ENCODE results near the gene KCNJ12. TPM values are rescaled to one million over a fixed set of nuclear protein-coding genes. Genes with fewer than 3 reads are reported as not detected.

The KCNJ12 gene
- total RNA-seq, 1 donor from 2014 or later, result 6.7 TPM

DNA sequence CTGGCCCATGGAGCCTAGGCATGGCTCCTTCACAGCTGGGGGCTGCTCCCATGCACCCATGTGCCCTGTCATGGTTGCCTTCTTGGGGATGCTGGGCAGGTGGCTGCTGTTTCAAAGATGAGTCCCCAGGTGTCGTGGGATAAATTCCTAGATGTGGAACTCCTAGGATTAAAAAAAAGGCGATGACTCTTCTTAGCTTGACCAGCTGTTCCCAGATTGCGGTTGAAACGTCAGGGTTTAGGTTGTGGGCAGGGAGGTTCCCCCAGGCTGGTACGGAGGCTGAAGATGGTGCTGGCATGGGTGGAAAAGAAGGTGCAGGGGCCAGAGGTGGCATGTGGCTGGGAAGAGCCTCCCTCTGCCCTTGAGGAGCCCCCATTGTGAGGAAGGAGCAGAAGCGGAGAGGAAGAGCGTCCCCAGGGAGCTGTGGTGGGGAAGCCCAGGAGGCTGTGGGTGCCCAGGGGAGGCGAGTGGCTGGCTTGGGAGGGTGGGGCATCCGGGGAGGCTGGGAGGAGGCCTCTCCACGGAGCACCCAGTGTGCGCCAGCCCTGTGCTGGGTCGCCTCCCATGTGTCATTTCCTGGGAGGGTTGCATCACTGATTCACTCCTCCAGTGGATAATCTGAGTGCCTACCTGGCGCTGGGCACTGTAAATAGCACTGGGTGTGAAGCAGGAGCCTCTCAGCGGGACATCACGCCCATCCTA lies 7.5 kb upstream of the KCNJ12 start:
- no peak for DNase-seq (ENCODE audit: low read depth)

DNA sequence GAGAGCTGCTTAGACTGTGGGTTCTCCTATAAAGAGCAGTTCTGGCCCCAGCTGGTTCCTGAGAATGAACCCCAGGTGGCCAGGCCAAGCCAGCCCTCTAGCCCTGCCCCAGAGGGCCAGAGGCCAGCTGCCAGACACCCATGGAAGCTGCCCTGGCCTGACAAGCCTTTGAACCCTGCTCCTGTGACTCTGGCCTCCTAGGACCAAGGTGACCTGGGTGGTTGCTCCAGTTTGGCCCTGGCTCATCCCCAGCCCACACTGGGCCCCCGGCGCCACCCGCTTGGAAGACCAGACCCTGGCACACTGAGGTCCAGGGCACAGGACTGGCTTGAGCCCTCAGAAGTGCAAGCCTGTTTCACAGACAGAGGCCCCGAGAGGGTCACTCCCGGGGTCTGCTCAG lies 6.8 kb upstream of the KCNJ12 start:
- no peak for DNase-seq (ENCODE audit: low read depth)

DNA sequence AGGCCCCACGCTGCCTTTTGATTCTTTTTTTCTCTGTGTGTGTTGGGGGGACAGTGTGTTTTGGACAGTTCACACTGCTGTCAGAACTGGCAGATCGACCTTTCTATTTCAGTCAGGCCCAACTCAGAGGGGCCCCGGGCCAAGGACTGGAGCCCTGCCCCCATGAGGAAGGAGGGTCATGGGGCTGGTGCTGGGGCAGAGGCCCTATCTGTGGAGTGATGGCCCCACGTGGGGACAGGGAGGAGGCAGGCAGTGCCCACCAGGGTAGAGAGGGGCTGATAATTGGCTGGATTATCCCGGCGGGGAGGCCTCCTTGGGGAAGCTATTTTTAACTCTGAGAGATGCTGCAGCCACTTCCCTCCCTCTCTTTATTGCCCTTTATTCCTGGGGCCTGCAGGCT lies 5.7 kb upstream of the KCNJ12 start:
- DNase-seq (ENCODE audit: low read depth), result no peak

DNA sequence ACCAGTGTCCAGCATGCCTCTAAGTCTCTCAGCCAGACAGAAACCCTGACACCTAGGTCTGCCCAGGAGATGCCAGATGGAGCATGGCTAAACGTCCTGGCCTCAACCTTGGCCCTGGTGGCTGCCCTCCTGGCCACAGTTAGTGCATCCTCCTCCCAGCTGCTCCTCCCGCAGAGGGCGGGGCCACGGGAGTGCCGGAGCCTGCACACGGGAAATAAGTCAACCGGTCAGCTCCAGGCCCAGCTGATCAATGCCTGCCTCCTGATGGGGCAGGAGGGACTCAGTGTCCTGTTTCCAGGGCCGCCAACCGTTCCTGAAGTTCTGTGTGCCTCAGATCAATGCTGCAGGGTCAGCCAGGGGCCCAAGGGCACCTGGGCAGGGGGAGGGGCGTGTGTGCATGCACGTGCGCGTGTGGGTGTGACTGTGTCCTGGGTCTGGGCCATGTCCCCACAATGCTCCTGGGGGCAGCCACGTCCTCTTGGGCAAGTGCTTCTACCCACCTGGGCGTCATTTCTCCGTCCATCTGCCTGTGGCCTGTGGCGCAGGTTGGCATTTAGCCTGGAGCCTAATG lies 4.6 kb upstream of the KCNJ12 start:
- DNase-seq (ENCODE audit: low read depth), result no peak

DNA sequence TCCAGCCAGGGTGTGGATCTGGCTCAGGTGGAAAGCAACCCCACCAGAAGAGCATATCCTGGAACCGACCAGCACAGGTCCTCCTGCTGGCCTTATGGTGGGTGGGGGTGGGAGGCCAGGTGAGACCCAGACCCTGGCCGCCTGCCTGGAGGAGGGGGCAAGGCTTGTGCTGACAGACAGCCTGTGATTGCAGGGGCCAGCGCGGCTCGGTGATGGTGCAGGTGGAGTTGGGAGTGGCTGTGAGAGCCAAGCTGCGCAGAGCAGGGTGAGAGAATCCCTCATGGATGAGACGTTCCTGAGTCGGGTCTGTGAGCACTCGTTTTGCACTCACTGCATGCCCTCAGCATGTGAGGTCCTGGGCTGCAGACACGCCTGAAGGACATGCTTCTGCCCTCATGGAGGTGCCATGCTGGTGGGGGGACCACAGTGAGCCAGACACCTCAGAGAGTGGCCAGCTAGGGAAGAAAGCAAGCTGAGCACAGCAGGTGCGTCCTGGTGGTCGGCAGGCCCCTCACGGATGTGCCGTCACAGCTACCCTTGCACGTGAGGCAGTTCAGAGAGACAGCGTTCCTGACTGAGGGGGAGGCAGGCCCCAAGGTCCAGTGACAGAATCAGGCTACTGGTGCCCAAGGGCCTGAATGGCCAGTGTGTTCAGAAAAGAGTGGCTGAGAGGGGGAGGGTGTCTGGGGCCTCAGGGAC lies 3.8 kb upstream of the KCNJ12 start:
- DNase-seq (ENCODE audit: low read depth), result no peak

DNA sequence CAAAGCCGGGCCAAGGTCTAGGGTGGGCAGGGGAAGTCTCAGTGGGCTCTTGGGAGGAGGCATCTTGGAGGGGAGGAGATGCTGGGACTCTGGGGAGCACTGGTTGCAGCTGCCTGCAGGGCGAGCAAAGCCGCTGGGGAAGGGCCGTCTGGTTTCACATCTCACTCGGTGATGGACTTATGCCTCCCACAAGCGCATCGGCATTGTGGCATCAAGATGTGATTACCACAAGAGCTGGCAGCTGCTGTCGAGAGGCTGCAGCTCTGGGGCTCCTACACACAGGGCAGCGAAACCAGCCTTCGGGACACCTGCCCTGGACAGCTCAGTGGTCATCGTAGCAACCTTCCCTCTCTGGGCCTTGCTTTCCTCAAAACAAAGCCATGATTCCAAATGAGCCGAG lies 3.1 kb upstream of the KCNJ12 start:
- no peak for DNase-seq (ENCODE audit: low read depth)

DNA sequence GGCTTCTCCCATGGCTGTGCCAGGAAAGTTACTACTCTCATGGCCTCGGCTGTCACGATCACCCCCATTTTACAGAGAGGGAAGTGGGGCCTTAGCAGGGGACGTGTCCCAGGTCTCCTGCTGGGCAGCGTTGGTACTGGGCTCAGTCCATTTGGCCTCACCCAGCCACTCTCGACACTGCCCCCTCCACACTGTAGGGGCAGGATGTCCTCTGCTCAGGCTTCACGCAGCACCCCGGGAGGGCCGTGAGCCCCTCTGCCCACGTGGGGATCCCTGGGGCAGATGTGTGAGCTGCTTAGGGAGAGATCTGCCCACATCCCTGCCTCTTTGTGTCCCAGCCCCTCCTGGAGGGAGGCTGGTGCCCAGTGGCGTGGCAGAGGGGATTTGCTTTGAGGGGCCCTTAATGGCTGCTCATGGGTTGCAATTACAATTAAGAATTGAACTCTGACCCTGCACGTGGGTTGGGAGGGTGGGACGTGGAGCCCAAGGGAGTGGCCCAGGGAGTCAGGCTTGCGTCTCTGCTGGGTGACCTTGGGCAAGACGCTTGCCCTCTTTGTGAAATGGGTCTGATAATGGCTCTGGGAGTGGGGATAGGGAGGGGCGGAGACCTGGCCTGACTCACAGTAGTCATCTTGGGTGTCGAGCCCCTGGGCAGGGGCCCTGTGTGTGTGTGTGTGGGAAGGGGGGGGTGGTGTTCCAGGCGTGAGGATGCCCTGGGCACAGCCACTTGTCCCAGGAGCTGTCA lies 2.3 kb upstream of the KCNJ12 start:
- no peak for DNase-seq (ENCODE audit: low read depth)

DNA sequence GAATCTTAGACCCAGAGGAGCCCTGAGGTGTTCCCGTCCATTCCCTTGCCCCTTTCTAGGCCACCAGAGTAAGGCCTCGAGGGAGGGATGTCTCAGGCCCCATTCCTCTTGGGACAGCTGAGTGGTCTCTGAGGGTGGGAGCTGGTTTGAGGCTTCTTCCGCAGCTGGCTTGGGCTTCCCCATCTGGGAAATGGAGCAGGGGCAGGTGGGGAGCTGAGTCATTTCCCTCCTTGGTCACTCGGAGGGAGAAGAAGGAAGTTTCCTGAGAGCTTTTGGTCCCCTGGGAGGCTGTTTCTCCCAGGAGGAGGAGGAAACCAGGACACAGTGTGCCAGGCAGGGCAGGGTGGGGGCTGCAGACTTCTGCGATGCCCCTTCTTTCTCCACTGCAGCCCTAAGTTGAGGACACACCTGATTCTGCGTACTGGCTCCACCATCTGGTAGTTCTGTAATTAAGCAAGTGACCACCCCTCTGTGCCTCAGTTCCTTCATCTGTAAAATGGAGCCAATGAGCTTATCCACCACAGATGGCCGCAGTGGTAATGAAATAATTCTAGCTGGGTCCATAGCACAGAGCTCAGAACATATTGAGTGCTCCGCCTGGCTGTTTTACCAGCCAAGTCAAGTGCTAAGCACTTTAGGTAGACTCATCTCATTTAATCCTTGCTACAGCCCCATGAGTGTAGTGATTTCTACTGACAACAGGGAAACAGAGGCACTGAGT lies 1.6 kb upstream of the KCNJ12 start:
- no peak for DNase-seq (ENCODE audit: low read depth)

DNA sequence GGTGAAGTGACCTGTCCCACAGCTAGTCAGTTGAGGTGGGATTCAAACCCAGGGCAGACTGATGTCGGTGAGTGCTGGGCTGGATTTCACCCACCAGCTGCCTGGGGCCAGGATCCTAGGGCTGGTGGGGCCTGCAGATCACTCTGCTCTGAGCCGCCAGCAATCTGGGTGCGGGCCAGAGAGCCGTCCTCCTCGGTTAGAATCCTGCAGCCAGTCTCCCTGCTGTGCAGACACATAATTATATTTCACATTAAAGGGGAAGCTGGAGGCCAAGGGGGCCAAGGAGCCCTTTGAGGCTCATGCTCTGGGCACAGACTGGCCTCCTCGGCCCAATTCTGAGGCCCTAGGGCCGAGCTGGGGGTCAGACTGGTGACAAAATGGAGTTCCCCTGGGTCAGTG lies 996 bp upstream of the KCNJ12 start:
- no peak for DNase-seq (ENCODE audit: low read depth)

DNA sequence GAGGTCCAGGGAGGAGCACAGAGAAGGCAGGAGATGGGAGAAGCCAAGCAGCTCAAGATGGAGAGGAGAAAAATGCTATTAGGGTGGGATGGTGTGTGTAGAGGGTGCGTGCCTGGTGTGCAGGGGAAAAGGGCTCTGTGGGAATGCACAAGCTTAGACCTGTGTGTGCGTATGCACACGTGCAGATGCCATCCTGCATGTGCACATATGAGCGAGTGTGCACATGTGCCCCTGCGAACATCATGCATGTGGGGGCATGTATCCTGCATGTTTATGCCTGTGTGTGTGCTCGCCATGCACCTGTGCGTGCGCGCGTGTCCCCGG lies 438 bp upstream of the KCNJ12 start:
- no peak for DNase-seq (ENCODE audit: low read depth)

DNA sequence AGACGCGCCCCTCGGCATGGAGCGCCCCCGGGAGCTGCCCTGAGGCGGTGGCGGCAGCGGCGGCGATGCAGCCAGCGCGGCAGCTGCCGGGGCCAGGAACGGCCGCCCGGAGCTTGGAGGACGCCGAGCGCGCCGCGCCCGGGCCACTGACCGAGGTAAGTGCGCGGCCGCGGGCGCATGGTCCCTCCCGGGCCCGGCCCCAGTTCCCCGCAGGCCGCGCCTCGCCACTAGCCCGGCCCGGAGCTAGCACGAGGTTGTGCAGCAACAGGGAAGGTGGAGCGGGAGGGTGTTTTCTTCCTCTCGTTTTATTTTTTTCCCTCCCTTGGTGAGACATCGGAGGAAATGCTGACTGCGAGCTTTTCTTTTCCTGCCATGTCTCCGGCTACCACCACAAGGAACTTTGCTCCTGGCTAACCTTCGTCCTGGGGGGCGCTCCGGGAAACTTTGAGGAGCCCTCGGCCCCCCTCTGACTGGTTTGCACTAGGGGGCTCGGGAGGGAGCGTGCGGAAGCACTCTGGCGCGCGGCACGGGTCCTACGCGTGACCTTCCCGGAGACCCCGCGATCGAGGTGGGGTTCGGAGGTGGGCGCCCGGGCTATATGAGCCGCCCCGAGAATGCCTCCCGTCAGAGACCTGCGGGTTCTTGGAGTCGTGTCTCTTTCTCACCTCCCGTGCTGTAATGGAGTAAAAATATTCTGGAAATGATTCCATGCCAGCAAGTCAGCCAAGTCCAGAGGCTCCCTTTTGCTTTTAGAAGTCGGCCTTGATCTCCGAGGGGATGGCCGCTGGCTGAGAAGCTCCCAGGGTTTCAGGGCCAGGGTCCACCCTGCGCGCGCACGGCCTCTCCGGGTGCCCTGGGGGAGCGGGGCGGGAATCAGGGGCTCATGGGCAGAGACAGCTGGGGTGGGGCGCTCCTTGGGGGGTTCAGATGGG lies 868 bp downstream of the KCNJ12 start:
- DNase-seq (ENCODE audit: low read depth), result no peak

DNA sequence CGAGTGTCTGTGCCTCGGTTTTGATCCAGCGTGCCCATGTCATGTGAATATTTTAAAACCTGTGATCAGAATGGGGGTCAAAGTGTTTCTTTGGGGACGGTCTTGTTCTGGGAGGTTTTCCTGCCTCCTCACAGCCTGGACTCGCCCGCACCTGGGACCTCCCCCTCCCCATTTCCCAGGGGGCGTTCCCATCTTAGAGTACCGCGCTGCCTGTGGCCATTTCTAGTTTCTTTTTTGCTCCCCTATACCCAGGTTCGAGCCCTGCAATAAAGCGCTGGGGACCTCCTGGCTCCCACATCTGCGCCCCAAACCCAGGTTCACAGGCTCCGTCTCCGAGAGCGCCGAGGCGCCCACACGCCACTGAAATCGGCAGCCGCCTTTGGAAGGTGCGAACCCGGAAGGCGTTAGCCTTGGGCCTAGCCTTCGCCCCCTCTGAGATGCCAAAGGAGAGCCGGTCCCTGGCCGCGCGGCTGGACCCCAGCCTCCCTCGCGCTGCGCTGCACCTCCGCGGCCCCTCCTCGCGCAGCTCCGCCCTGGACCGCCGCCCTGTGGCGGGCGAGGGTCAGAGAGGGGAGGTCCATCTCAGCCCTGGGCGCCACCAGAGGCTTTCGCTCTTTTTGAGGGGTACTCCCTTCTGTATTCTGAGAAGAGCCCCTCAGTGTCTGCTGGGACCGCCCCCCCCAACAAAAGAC lies 1.7 kb downstream of the KCNJ12 start:
- DNase-seq (ENCODE audit: low read depth), result no peak

DNA sequence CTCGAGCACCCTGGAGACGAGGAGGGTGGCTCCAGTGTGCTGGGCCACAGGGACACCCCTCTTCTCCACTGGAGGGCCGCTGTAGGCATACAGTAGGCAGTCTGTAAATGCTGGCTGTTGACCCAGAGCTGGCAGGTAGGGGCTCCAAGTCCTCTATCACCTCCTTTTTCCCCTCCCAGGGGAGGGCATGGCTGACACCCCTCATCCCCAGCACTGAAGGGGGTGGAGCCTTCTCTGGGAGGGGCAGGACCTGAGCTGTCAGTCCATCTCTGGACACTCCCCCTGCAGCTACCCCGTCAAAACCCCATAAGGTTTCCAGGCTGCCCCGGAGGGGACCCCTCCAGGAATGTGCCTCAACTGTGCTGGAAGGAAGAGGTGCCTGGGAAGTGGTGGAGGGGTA lies 2.4 kb downstream of the KCNJ12 start:
- no peak for DNase-seq (ENCODE audit: low read depth)

DNA sequence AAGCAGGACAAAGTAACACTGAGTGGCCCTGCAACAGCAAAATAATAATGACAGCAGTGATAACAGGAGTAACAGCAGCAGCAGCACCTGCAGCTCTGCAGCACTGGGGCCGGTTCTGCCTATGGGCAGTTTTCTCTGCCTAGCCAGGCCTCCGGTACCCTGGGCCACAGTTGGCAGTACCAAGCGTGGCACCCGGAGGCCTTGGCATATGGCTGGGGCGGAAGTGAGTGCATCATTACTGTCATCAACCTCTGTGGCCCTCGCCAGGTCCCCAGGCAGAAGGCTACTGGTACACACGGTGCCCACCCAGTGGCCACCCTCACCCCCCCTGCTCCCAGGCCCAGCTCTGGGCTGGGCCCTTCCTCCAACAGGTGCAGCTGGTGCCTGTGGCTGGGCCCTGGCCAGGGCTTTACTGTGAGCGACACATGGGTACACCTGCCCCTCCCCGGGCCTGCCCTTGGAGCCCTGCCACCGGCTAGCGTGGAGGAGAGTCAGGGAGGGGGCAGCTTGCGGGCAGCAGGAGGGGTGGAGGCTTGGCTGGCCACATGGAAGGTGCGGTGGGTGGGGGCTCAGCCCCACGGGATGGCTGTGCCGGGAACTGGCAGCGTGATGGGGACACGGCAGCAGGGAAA lies 3.0 kb downstream of the KCNJ12 start:
- no peak for DNase-seq (ENCODE audit: low read depth)

DNA sequence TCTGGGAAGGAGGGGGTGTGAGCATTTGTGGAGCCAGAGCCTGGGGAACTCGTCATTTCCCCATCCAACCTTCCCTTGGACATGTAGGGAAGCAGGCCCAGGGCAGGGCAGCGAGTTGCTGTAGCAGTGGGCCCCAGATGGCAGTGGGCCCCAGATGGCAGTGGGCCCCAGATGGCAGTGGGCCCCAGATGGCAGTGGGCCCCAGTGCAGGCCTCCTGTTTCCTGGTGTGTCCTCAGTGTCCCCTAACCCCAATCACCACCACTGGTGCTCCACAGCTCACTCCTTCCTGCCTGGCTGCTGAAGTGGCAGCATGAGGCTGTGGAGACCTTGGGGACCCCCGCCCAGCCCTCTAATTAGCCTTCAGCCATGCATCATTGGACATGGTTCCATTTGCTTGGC lies 4.5 kb downstream of the KCNJ12 start:
- no peak for DNase-seq (ENCODE audit: low read depth)

DNA sequence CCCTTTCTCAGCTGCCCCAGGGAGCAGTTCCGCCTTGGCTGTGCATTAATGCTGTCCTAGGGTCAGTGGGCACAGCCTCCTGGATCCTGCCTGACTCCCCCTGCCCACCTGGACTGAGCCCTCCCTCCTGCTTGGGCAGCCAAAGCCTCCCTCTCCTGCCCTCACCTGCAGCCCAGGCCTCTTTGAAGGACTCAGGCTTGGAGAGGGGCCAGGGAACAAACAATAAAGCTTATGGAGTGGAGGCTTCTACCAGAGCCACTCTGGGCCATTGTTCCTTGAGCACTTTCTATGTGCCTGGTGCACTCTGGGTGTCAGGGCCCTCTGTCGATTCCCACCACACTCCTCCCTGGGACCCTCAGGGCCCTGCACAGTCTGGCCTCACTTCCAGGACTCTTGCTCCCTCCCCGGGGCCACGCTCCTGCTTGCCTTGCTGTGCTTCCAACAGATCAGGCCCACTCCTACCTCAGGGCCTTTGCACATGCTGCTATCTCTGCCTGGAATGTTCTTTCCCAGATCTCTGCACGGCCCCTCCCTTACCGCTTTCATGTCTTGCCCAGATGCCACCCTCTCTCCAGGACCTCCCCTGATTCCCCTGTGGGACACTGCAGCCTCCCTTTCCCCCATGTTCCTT lies 5.0 kb downstream of the KCNJ12 start:
- DNase-seq (ENCODE audit: low read depth), result no peak

DNA sequence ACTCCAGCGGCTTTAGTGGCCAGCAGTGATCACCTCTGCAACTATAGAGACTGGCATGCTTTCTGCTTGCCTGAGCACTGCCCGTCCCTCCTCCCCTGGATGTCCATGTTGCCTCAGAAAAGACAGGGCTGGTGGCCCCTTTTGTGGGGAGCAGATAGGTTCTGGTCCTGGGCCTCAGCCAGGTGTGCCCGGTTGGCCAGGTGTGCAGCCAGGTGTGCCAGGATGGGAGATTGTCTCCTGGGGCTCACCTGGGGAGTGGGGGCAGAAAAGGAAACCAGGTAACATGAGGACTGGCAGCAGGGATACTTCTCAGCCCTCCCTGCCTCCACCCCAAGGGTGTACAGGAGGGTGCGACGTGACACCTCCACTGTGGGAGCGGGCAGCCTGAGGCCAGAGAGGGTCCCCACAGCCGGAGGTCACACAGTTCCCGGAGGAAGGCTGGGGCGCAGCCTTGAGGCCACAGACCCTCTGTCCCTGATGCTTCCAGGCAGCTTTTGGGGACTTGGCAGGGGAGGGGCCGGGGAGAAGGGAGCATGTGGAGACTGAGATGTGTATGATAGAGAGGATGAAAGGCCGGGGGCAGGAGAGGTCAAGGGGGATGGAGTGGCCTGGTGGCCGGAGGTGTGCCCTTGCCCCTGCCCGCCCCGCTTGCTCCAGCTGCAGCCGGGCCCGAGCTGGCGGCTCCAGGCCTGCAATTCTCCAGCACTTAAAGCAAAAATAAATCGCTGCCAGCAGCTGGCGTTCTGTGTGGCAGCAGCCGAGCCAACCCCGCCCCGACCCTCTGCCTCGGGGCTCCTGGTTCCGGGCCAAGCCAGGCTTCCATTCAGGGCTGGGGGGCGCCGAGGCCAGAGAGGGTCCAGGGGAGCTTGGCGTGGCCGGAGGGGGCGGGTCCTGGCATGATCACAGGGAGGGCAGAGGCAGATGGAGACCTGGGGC lies 6.7 kb downstream of the KCNJ12 start:
- DNase-seq (ENCODE audit: low read depth), result no peak

DNA sequence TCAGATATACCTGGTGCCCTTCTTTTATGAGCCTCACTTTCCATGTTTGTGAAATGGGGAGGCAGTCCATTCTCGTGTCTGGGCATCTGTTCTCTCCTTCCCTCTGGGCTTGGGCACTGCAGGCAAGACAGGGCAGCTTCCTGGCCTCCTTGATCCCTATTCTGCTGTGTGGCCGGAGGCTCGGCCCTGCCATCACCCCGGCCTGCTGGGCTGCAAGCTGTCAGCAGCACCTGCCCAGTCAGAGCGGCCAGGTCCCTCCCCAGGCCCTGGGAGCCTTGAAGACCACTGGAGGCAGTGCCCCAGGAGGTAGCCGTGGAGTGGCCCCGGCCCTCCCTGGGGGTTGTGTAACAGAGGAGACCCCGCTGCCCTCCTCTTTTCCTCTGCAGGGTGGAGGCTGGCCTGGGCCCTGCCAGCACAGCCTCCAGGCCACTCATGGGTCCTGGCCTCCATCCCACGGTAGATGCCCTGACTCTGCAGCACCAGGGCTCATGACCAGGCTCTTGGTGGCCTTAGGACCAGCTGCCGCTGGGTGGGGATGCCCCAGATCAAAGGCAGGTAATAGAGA lies 9.2 kb downstream of the KCNJ12 start:
- no peak for DNase-seq (ENCODE audit: low read depth)
